Panc1 (cell line): ENCODE data around the gene JAZF1.

ENCODE experiments used
- POLR2AphosphoS5 ChIP-seq: IDR thresholded peaks from 2 replicates; pipeline ENCODE4 v1.6.1; 2012; ENCODE audit warnings: mild to moderate bottlenecking, low read depth, low read length, moderate library complexity
- SIN3A ChIP-seq: IDR thresholded peaks from 2 replicates; pipeline ENCODE4 v1.6.1; 2012; ENCODE audit warnings: low read depth, mild to moderate bottlenecking, low read length, moderate library complexity, borderline replicate concordance; ENCODE audit not compliant: insufficient read depth
- TCF7L2 ChIP-seq: IDR thresholded peaks from 2 replicates; pipeline ENCODE4 v1.6.1; 2011; ENCODE audit warnings: mild to moderate bottlenecking, low read depth, low read length, inconsistent platforms
- TF ChIP-seq, protein P1 (sequence below): fragments of 450-650 bp; IDR thresholded peaks from 2 replicates; pipeline ENCODE4 v1.5.1; 2017; ENCODE audit warnings: mild to moderate bottlenecking
- TF ChIP-seq, protein P2 (sequence below), 2 experiments: IDR thresholded peaks; 2 replicates each; pipeline ENCODE4 v1.6.1; 2011 to 2012; ENCODE audit warnings: low read depth in 2 of 2, control low read depth in 1 of 2, low read length in 1 of 2, mild to moderate bottlenecking in 1 of 2, moderate library complexity in 1 of 2; ENCODE audit not compliant: insufficient read depth in 1 of 2

DNA sequence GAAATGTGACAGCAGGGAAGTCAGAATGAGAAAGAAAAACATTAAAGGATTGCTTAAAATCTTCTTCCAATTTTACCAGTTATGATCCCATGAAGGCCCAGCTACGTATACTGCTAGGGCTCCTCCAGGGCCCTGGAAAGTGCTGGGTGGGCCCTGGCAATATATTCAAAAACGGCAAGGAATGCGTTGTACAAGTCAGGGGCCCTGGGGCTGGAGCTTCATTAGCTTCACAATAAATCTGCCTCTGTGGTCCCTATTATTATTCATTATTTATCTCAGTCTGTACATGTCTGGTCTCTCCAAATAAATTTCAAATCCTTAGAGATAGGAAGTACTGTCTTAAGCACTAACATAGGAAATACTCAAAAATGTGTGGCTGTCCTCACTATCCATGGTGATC is 7.6 kb downstream of the JAZF1 start:
- TF ChIP-seq POLR2AphosphoS5 (no peak), SIN3A (no peak), TCF7L2 (no peak)
- TF ChIP-seq, protein P1, sequence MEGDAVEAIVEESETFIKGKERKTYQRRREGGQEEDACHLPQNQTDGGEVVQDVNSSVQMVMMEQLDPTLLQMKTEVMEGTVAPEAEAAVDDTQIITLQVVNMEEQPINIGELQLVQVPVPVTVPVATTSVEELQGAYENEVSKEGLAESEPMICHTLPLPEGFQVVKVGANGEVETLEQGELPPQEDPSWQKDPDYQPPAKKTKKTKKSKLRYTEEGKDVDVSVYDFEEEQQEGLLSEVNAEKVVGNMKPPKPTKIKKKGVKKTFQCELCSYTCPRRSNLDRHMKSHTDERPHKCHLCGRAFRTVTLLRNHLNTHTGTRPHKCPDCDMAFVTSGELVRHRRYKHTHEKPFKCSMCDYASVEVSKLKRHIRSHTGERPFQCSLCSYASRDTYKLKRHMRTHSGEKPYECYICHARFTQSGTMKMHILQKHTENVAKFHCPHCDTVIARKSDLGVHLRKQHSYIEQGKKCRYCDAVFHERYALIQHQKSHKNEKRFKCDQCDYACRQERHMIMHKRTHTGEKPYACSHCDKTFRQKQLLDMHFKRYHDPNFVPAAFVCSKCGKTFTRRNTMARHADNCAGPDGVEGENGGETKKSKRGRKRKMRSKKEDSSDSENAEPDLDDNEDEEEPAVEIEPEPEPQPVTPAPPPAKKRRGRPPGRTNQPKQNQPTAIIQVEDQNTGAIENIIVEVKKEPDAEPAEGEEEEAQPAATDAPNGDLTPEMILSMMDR = no peak
- TF ChIP-seq, protein P2, sequence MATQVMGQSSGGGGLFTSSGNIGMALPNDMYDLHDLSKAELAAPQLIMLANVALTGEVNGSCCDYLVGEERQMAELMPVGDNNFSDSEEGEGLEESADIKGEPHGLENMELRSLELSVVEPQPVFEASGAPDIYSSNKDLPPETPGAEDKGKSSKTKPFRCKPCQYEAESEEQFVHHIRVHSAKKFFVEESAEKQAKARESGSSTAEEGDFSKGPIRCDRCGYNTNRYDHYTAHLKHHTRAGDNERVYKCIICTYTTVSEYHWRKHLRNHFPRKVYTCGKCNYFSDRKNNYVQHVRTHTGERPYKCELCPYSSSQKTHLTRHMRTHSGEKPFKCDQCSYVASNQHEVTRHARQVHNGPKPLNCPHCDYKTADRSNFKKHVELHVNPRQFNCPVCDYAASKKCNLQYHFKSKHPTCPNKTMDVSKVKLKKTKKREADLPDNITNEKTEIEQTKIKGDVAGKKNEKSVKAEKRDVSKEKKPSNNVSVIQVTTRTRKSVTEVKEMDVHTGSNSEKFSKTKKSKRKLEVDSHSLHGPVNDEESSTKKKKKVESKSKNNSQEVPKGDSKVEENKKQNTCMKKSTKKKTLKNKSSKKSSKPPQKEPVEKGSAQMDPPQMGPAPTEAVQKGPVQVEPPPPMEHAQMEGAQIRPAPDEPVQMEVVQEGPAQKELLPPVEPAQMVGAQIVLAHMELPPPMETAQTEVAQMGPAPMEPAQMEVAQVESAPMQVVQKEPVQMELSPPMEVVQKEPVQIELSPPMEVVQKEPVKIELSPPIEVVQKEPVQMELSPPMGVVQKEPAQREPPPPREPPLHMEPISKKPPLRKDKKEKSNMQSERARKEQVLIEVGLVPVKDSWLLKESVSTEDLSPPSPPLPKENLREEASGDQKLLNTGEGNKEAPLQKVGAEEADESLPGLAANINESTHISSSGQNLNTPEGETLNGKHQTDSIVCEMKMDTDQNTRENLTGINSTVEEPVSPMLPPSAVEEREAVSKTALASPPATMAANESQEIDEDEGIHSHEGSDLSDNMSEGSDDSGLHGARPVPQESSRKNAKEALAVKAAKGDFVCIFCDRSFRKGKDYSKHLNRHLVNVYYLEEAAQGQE (IDR thresholded peaks at IDR 0.05; ENCODE audit: insufficient read depth in 1 of 2, low read depth in 2 of 2, low read length in 1 of 2) = no peak
